HCEC 1CT (cell line): ENCODE data around the gene HACD1.

ENCODE experiments used
- DNase-seq: peaks from one replicate; pipeline ENCODE4 v3.0.0-alpha.2; 2017

HACD1 gene

GRCh38 chr10:17617031-17617911 lies at the start of gene HACD1:
TSS of gene HACD1 (minus strand) at chr10:17617374. CDS start at chr10:17617339, 35 bp downstream.
- DNase-seq, result peak; percentile 74

- DNase-seq, result peak; percentile 92
Observed at GRCh38 chr10:17665747-17666146, 48.6 kb upstream of the HACD1 start.

- DNase-seq, result no peak
Observed at GRCh38 chr10:17663450-17663849, 46.3 kb upstream of the HACD1 start.

GRCh38 chr10:17662193-17663138 lies 45.3 kb upstream of the HACD1 start:
- no peak for DNase-seq

GRCh38 chr10:17661510-17661909 lies 44.3 kb upstream of the HACD1 start:
- no peak for DNase-seq

GRCh38 chr10:17660921-17661320 lies 43.7 kb upstream of the HACD1 start:
- peak; percentile 32 for DNase-seq

- no peak for DNase-seq
Observed at GRCh38 chr10:17659365-17659764, 42.2 kb upstream of the HACD1 start.

GRCh38 chr10:17657103-17657500 lies 39.9 kb upstream of the HACD1 start:
- DNase-seq, result no peak

GRCh38 chr10:17655567-17656146 lies 38.5 kb upstream of the HACD1 start:
- no peak for DNase-seq

GRCh38 chr10:17655009-17655408 lies 37.8 kb upstream of the HACD1 start:
- no peak for DNase-seq

GRCh38 chr10:17652585-17652984 lies 35.4 kb upstream of the HACD1 start:
- peak; percentile 34 for DNase-seq

- no peak for DNase-seq
Observed at GRCh38 chr10:17651896-17652295, 34.7 kb upstream of the HACD1 start.

- no peak for DNase-seq
Observed at GRCh38 chr10:17650416-17650815, 33.2 kb upstream of the HACD1 start.

GRCh38 chr10:17649836-17650235 lies 32.7 kb upstream of the HACD1 start:
- DNase-seq, result peak; percentile 63

GRCh38 chr10:17649052-17649451 lies 31.9 kb upstream of the HACD1 start:
- DNase-seq, result no peak

GRCh38 chr10:17648243-17649035 lies 31.3 kb upstream of the HACD1 start:
- DNase-seq, result no peak

GRCh38 chr10:17647326-17647725 lies 30.2 kb upstream of the HACD1 start:
- DNase-seq, result no peak

GRCh38 chr10:17645621-17646345 lies 28.6 kb upstream of the HACD1 start:
- no peak for DNase-seq

GRCh38 chr10:17644485-17644943 lies 27.3 kb upstream of the HACD1 start:
- DNase-seq, result peak; percentile 38

- DNase-seq, result peak; percentile 90
Observed at GRCh38 chr10:17643755-17644484, 26.7 kb upstream of the HACD1 start, which contains the start of gene STAM. TSS of gene STAM (plus strand) at chr10:17644151. CDS start at chr10:17644340, 189 bp downstream.

- DNase-seq, result peak; percentile 81
Observed at GRCh38 chr10:17643339-17643754, 26.2 kb upstream of the HACD1 start.
